AG09309 (cell line): ENCODE results near the gene DMC1.

Experiments
- DNase-seq: peaks from one replicate; pipeline ENCODE4 v3.0.0-alpha.2; 2010; ENCODE audit warnings: low read depth
- H3K4me3 ChIP-seq: 2 replicates; pipeline ENCODE4 v1.5.1; 2011; ENCODE audit warnings: mild to moderate bottlenecking, low read depth, low read length, moderate library complexity; ENCODE audit not compliant: control insufficient read depth
- TF ChIP-seq, protein P1 (sequence below): IDR thresholded peaks from 2 replicates; pipeline ENCODE4 v1.5.1; 2011; ENCODE audit warnings: mild to moderate bottlenecking, low read depth, low read length, inconsistent platforms; ENCODE audit not compliant: insufficient read depth, control insufficient read depth; ENCODE audit errors: missing control alignments

The DMC1 gene

DNA sequence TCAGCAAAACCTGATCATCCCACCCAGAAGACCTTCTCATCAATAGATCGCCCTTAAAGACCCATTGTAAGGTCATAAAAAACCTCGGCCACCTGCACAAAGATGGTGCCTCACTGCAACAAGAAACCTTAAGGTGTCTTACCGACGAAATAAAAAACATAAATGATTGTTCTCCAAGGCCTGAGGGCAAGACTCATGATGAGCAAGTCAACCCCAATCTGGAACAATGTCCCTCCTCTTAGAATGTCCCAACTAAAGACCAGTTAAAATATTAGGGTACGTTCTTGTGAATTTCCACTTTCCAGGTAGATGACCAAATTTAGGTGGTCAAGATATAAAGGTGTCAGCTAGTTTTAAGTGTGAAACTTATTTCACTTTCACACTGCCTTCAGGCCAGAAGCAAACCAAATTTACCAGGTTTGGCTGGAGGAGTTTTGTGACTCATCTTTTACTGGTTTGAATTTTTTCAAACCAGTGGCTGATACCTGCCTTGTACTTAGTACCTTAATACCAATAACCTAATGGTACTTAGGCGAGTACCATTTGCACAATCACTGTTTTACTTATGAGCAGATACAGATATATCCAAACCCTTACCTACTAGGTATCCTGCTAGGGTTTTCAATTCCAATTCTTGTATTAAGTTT, 87.2 kb downstream of the DMC1 start:
- TF ChIP-seq, protein P1, sequence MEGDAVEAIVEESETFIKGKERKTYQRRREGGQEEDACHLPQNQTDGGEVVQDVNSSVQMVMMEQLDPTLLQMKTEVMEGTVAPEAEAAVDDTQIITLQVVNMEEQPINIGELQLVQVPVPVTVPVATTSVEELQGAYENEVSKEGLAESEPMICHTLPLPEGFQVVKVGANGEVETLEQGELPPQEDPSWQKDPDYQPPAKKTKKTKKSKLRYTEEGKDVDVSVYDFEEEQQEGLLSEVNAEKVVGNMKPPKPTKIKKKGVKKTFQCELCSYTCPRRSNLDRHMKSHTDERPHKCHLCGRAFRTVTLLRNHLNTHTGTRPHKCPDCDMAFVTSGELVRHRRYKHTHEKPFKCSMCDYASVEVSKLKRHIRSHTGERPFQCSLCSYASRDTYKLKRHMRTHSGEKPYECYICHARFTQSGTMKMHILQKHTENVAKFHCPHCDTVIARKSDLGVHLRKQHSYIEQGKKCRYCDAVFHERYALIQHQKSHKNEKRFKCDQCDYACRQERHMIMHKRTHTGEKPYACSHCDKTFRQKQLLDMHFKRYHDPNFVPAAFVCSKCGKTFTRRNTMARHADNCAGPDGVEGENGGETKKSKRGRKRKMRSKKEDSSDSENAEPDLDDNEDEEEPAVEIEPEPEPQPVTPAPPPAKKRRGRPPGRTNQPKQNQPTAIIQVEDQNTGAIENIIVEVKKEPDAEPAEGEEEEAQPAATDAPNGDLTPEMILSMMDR: no peak
- DNase-seq: no peak

GRCh38 chr22:38481871-38482332, 88.1 kb downstream of the DMC1 start:
- TF ChIP-seq, protein P1: no peak
- no peak for DNase-seq
- H3K4me3 ChIP-seq: no peak overlapping the region

More for the DNA sequence above, 87.2 kb downstream of the DMC1 start:
- no peak overlapping the region for H3K4me3 ChIP-seq

DNA sequence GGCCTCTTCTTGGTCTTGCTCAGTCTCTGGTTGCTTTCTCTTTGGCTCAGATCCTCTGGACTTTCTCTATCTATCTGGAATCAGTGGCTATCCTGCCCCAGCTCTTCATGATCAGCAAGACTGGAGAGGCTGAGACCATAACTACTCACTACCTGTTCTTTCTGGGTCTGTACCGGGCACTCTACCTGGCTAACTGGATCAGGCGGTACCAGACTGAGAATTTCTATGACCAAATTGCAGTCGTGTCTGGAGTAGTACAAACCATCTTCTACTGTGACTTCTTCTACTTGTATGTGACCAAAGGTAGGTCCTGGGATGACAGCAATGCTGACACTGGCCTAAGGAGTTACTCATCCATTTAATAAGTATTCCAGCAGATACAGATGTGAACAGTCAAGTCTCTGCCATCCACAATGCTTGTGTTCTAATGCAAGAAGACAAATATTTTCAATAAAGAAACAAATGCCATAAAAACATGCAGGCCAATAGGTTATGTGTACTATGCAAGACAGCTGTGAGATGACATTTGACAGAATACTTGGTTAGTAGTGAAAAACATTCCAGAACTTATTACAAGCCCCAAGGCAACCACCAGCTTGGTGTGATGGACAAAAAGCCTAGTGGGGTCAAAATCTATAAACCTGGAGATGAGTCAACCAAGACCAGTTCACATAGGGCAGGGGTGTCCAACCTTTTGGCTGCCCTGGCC, 88.7 kb downstream of the DMC1 start:
- TF ChIP-seq, protein P1: no peak
- H3K4me3 ChIP-seq: no peak overlapping the region
- DNase-seq: no peak

DNA sequence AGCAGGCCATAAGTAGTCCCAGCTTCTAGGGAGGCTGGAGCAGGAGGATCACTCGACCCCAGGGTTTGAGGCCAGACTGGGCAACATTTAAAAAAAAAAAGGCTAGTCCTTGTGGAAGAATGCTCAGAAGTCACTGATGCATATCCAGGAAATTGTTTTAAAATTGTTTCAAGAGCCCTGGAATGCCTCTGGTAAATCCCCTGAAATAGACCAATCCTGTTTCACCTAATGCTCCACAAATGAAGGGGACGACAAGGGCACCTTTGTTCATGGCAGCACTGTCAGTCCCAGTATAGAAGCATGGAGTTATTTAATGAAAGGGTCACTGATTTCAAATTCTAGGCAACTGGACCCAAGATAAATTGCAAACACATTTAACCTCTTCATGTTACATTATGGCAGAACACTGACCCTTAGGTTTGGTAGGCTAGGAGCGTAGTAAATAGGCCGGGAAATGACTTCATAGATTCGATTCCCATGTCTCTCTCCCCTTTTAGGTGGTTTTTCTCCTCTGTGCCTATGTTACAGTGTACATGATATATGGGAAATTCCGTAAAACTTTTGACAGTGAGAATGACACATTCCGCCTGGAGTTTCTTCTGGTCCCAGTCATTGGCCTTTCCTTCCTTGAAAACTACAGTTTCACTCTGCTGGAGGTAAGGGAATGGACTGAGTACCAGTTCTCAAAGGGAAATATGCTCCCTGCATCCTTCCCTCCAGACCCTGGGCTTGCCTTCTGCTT, 90.7 kb downstream of the DMC1 start:
- no peak for DNase-seq
- TF ChIP-seq, protein P1: no peak
- no peak overlapping the region for H3K4me3 ChIP-seq

DNA sequence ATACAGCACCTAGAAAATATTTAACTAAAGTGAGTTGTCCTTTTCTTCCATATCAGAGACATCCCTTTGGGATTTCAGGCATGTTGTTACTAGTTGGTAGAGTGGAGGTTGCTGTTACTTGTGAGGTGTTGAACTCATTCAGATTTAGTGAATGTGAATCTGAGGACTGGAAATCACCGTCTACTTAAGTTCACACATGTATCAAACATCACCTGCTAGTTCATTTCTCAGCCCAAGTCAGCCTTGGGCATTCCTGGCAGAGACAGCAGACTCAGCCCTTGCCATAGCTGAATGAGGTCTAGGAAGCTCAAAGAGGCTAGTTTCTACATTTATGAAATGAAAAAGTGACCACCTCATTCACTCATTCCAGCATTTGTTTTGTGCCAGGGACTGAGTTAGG, 92.4 kb downstream of the DMC1 start:
- H3K4me3 ChIP-seq: no peak overlapping the region
- no peak for DNase-seq
- TF ChIP-seq, protein P1: no peak

- no peak overlapping the region for H3K4me3 ChIP-seq
- TF ChIP-seq, protein P1: no peak
- no peak for DNase-seq
Observed at GRCh38 chr22:38474003-38474607, 95.9 kb downstream of the DMC1 start.
